MM.1S (cell line): Measurements from ENCODE around the gene UBAC1.

ENCODE experiments used
- EZH2 ChIP-seq: fragments of 300-600 bp; sonication (generic); optimal IDR thresholded peaks from 2 replicates; pipeline ENCODE3; 2017; ENCODE audit warnings: low read depth, mild to moderate bottlenecking, antibody characterized with exemption, low read length, mixed read lengths
- EZH2phosphoT487 ChIP-seq: fragments of 300-600 bp; sonication (generic); IDR thresholded peaks from 2 replicates; pipeline ENCODE4 v1.6.1; 2018; ENCODE audit warnings: antibody characterized with exemption, low read length
- TF ChIP-seq, protein P1 (sequence below): fragments of 300-600 bp; sonication (generic); IDR thresholded peaks from 2 replicates; pipeline ENCODE4 v1.5.1; 2016; ENCODE audit warnings: antibody characterized with exemption, low read length, mixed read lengths

GRCh38 chr9:136001231-136001630 is 40.1 kb upstream of the UBAC1 start:
- TF ChIP-seq, protein P1, sequence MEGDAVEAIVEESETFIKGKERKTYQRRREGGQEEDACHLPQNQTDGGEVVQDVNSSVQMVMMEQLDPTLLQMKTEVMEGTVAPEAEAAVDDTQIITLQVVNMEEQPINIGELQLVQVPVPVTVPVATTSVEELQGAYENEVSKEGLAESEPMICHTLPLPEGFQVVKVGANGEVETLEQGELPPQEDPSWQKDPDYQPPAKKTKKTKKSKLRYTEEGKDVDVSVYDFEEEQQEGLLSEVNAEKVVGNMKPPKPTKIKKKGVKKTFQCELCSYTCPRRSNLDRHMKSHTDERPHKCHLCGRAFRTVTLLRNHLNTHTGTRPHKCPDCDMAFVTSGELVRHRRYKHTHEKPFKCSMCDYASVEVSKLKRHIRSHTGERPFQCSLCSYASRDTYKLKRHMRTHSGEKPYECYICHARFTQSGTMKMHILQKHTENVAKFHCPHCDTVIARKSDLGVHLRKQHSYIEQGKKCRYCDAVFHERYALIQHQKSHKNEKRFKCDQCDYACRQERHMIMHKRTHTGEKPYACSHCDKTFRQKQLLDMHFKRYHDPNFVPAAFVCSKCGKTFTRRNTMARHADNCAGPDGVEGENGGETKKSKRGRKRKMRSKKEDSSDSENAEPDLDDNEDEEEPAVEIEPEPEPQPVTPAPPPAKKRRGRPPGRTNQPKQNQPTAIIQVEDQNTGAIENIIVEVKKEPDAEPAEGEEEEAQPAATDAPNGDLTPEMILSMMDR = no peak
- TF ChIP-seq EZH2phosphoT487 (no peak), EZH2 (no peak)
